DMS79 treated with DMSO at 0.1 percent for 48 hours (cell line): ENCODE data around the gene TMPRSS12.
"Not testable (repeated sequence)": the region's sequence is repeated elsewhere in the genome, so short reads cannot be mapped to it uniquely, and the experiment has no call there.

Experiments used
- DNase-seq: peaks from one replicate; lab custom pipeline; 2025; lab: John Stamatoyannopoulos, UW

The TMPRSS12 gene

GRCh38 chr12:50859621-50860310 lies 17.0 kb downstream of the TMPRSS12 start:
- no peak for DNase-seq

- DNase-seq: no peak
Measured at GRCh38 chr12:50862316-50862715, 19.6 kb downstream of the TMPRSS12 start.

GRCh38 chr12:50865266-50865665 lies 22.5 kb downstream of the TMPRSS12 start:
- DNase-seq: no peak

- DNase-seq: not testable (repeated sequence)
Measured at GRCh38 chr12:50868881-50869280, 26.2 kb downstream of the TMPRSS12 start.

GRCh38 chr12:50882563-50882962 lies 39.8 kb downstream of the TMPRSS12 start:
- DNase-seq: no peak

- no peak for DNase-seq
Measured at GRCh38 chr12:50887191-50887590, 44.5 kb downstream of the TMPRSS12 start.

GRCh38 chr12:50888666-50889065 lies 45.9 kb downstream of the TMPRSS12 start:
- DNase-seq: no peak

GRCh38 chr12:50894241-50894640 lies 51.5 kb downstream of the TMPRSS12 start:
- DNase-seq: no peak

GRCh38 chr12:50901685-50902113 lies 59.0 kb downstream of the TMPRSS12 start:
- no peak for DNase-seq

GRCh38 chr12:50908479-50908878 lies 65.8 kb downstream of the TMPRSS12 start:
- DNase-seq: not testable (repeated sequence)

GRCh38 chr12:50912361-50912760 lies 69.6 kb downstream of the TMPRSS12 start:
- not testable (repeated sequence) for DNase-seq

GRCh38 chr12:50913224-50913623 lies 70.5 kb downstream of the TMPRSS12 start:
- DNase-seq: no peak

GRCh38 chr12:50914872-50915484 lies 72.3 kb downstream of the TMPRSS12 start:
- no peak for DNase-seq

- DNase-seq: no peak
Measured at GRCh38 chr12:50916292-50916691, 73.6 kb downstream of the TMPRSS12 start.

- DNase-seq: no peak
Measured at GRCh38 chr12:50918584-50919316, 76.0 kb downstream of the TMPRSS12 start.

GRCh38 chr12:50922820-50923219 lies 80.1 kb downstream of the TMPRSS12 start:
- no peak for DNase-seq

- DNase-seq: no peak
Measured at GRCh38 chr12:50923361-50924130, 80.8 kb downstream of the TMPRSS12 start.

GRCh38 chr12:50924131-50924438 lies 81.4 kb downstream of the TMPRSS12 start:
- no peak for DNase-seq

GRCh38 chr12:50924439-50925341 lies 82.0 kb downstream of the TMPRSS12 start:
- DNase-seq: peak; percentile 86

GRCh38 chr12:50925342-50925651 lies 82.6 kb downstream of the TMPRSS12 start:
- no peak for DNase-seq

- DNase-seq: no peak
Measured at GRCh38 chr12:50925920-50926319, 83.2 kb downstream of the TMPRSS12 start.

- no peak for DNase-seq
Measured at GRCh38 chr12:50926415-50926814, 83.7 kb downstream of the TMPRSS12 start.
